WTC11 (cell line): Measurements from ENCODE around the gene UFSP2. TPM values are rescaled to one million over a fixed set of nuclear protein-coding genes. Genes with fewer than 3 reads are reported as not detected.

ENCODE experiments used
- ATAC-seq: fragments of 200-7000 bp; cut with Tn5 transposase; 2 replicates; pipeline ENCODE4 v1.10.0; 2021; ENCODE audit warnings: mild to moderate bottlenecking, moderate library complexity
- CTCF ChIA-PET: fragments of 300-600 bp; sonication (Branson Sonifier 250); formaldehyde crosslinking; loops from one replicate; lab custom pipeline; 2021; ENCODE audit warnings: antibody characterized with exemption; lab: Charles Lee
- POLR2A ChIA-PET: fragments of 350-600 bp; sonication (Branson Sonifier 250); formaldehyde crosslinking; loops from one replicate; lab custom pipeline; 2021; ENCODE audit warnings: antibody characterized with exemption; lab: Charles Lee
- DNase-seq: peaks from one replicate; pipeline ENCODE4 v3.0.0; 2021; ENCODE audit warnings: low spot score
- H3K27ac Mint-ChIP-seq: 2 replicates; pipeline ENCODE4 v1.8.0; 2021; ENCODE audit warnings: mixed read lengths
- H3K27me3 Mint-ChIP-seq: 2 replicates; pipeline ENCODE4 v1.8.0; 2021; ENCODE audit warnings: low read depth, mild to moderate bottlenecking, moderate library complexity, mixed read lengths
- H3K36me3 Mint-ChIP-seq: 2 replicates; pipeline ENCODE4 v1.8.0; 2021; ENCODE audit warnings: mixed read lengths
- H3K4me1 Mint-ChIP-seq: 2 replicates; pipeline ENCODE4 v1.8.0; 2022; ENCODE audit warnings: mixed read lengths
- H3K4me3 Mint-ChIP-seq: 2 replicates; pipeline ENCODE4 v1.8.0; 2021; ENCODE audit warnings: mild to moderate bottlenecking, moderate library complexity, mixed read lengths
- H3K9me3 Mint-ChIP-seq: 2 replicates; pipeline ENCODE4 v1.8.0; 2021; ENCODE audit warnings: mixed read lengths
- AR ChIP-seq: fragments of 250-450 bp; sonication (Bioruptor Pico); IDR thresholded peaks from 2 replicates; pipeline ENCODE4 v1.9.0; 2021; ENCODE audit warnings: mild to moderate bottlenecking
- ARID4B ChIP-seq: sonication (generic); formaldehyde crosslinking; IDR thresholded peaks from 2 replicates; pipeline ENCODE4 v1.8.0; 2023; ENCODE audit warnings: missing genetic modification reagents, mild to moderate bottlenecking, borderline replicate concordance
- ATF1 ChIP-seq: sonication (generic); formaldehyde crosslinking; IDR thresholded peaks from 2 replicates; pipeline ENCODE4 v1.8.1; 2023; ENCODE audit warnings: mild to moderate bottlenecking, moderate library complexity, missing genetic modification reagents
- CREB1 ChIP-seq: sonication (generic); formaldehyde crosslinking; IDR thresholded peaks from 2 replicates; pipeline ENCODE4 v1.8.0; 2023; ENCODE audit warnings: mild to moderate bottlenecking, missing genetic modification reagents
- JUN ChIP-seq: sonication (generic); formaldehyde crosslinking; IDR thresholded peaks from 2 replicates; pipeline ENCODE4 v1.8.0; 2023; ENCODE audit warnings: mild to moderate bottlenecking, missing genetic modification reagents
- MAX ChIP-seq: sonication (generic); formaldehyde crosslinking; IDR thresholded peaks from 2 replicates; pipeline ENCODE4 v1.8.0; 2022; ENCODE audit warnings: mild to moderate bottlenecking, missing genetic modification reagents
- NFE2L1 ChIP-seq: sonication (generic); formaldehyde crosslinking; IDR thresholded peaks from 2 replicates; pipeline ENCODE4 v1.8.1; 2023; ENCODE audit warnings: missing genetic modification reagents
- PREB ChIP-seq: sonication (generic); formaldehyde crosslinking; IDR thresholded peaks from 2 replicates; pipeline ENCODE4 v1.8.1; 2022; ENCODE audit warnings: mild to moderate bottlenecking, missing genetic modification reagents, moderate library complexity, borderline replicate concordance
- SMAD3 ChIP-seq: sonication (generic); formaldehyde crosslinking; IDR thresholded peaks from 2 replicates; pipeline ENCODE4 v1.8.0; 2022; ENCODE audit warnings: missing genetic modification reagents, mild to moderate bottlenecking, borderline replicate concordance
- ZNF121 ChIP-seq: sonication (generic); formaldehyde crosslinking; IDR thresholded peaks from 2 replicates; pipeline ENCODE4 v1.8.0; 2023; ENCODE audit warnings: missing genetic modification reagents
- ZNF263 ChIP-seq: sonication (generic); formaldehyde crosslinking; IDR thresholded peaks from 2 replicates; pipeline ENCODE4 v1.8.1; 2022; ENCODE audit warnings: low read depth, mild to moderate bottlenecking, moderate library complexity, missing genetic modification reagents
- ZNF317 ChIP-seq: sonication (generic); formaldehyde crosslinking; IDR thresholded peaks from 2 replicates; pipeline ENCODE4 v1.8.1; 2023; ENCODE audit warnings: low read depth, mild to moderate bottlenecking, moderate library complexity, missing genetic modification reagents, borderline replicate concordance
- total RNA-seq: library from RNA; stranded (reverse); gene quantifications from 3 replicates; pipeline ENCODE4 v1.2.3, GENCODE V29; 2021
- TF ChIP-seq, protein P1 (sequence below): sonication (generic); formaldehyde crosslinking; IDR thresholded peaks from 2 replicates; pipeline ENCODE4 v1.8.0; 2022; ENCODE audit warnings: mild to moderate bottlenecking, missing genetic modification reagents
- TF ChIP-seq, protein P2 (sequence below): sonication (generic); formaldehyde crosslinking; IDR thresholded peaks from 2 replicates; pipeline ENCODE4 v1.8.1; 2023; ENCODE audit warnings: mild to moderate bottlenecking, moderate library complexity, missing genetic modification reagents
- TF ChIP-seq, protein P3 (sequence below): sonication (generic); formaldehyde crosslinking; IDR thresholded peaks from 2 replicates; pipeline ENCODE4 v1.8.1; 2022; ENCODE audit warnings: mild to moderate bottlenecking, moderate library complexity, missing genetic modification reagents

UFSP2 gene
- total RNA-seq, 1 experiment from 2014 or later, result 30.8 TPM

GRCh38 chr4:185416955-185417354, 8.8 kb downstream of the UFSP2 start (continued):
- TF ChIP-seq ARID4B (CRISPR knock-in tag), result no peak
- TF ChIP-seq ZNF317 (CRISPR knock-in tag), result no peak
- TF ChIP-seq CREB1, result no peak
- TF ChIP-seq SMAD3, result no peak
- TF ChIP-seq, protein P1, sequence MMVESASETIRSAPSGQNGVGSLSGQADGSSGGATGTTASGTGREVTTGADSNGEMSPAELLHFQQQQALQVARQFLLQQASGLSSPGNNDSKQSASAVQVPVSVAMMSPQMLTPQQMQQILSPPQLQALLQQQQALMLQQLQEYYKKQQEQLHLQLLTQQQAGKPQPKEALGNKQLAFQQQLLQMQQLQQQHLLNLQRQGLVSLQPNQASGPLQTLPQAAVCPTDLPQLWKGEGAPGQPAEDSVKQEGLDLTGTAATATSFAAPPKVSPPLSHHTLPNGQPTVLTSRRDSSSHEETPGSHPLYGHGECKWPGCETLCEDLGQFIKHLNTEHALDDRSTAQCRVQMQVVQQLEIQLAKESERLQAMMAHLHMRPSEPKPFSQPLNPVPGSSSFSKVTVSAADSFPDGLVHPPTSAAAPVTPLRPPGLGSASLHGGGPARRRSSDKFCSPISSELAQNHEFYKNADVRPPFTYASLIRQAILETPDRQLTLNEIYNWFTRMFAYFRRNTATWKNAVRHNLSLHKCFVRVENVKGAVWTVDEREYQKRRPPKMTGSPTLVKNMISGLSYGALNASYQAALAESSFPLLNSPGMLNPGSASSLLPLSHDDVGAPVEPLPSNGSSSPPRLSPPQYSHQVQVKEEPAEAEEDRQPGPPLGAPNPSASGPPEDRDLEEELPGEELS (CRISPR knock-in tag), result no peak

DNA sequence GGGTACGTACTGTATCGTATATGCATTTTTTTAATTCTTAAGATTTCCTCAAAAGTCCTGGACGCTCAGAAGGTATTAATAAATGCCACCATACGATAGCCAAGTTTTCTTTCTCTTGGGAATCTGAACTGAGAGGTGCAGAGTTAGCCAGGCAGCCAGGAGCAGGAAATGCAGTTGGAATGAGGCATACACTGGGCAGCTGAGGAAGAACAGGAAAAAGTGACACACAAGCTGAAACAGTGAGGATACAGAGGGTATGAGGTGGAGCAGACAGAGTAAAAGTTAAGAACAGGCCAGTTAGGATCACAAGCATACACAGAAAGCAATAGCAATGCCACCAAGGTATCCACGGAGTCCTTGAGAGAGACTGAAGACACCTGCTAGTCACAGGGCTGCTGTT, 13.4 kb downstream of the UFSP2 start:
- Mint-ChIP-seq H3K9me3 (peaks cover 7% of the 10 kb centered on the region), H3K4me3 (no peak overlapping the region), H3K4me1 (no peaks in the 10 kb centered on the region), H3K27ac (no peak overlapping the region), H3K27me3 (no peaks in the 10 kb centered on the region; the same call in 1 of the 2 replicates), H3K36me3 (peaks cover 22% of the 10 kb centered on the region)
- TF ChIP-seq PREB (CRISPR knock-in tag), result no peak
- DNase-seq (no peak), ATAC-seq (no peak)
- ChIA-PET CTCF (no interaction called here), POLR2A (no interaction called here)

- no peaks in the 10 kb centered on the region for H3K4me1 Mint-ChIP-seq
- POLR2A ChIA-PET, result no interaction called here
- no peak for DNase-seq
- TF ChIP-seq, protein P2, sequence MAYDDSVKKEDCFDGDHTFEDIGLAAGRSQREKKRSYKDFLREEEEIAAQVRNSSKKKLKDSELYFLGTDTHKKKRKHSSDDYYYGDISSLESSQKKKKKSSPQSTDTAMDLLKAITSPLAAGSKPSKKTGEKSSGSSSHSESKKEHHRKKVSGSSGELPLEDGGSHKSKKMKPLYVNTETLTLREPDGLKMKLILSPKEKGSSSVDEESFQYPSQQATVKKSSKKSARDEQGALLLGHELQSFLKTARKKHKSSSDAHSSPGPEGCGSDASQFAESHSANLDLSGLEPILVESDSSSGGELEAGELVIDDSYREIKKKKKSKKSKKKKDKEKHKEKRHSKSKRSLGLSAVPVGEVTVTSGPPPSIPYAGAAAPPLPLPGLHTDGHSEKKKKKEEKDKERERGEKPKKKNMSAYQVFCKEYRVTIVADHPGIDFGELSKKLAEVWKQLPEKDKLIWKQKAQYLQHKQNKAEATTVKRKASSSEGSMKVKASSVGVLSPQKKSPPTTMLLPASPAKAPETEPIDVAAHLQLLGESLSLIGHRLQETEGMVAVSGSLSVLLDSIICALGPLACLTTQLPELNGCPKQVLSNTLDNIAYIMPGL (CRISPR knock-in tag), result no peak
- TF ChIP-seq ZNF263 (no peak), AR (CRISPR knock-in tag) (no peak), ATF1 (no peak), ZNF121 (CRISPR knock-in tag) (no peak), NFE2L1 (CRISPR knock-in tag) (no peak), JUN (no peak), MAX (CRISPR knock-in tag) (no peak)
- TF ChIP-seq, protein P3, sequence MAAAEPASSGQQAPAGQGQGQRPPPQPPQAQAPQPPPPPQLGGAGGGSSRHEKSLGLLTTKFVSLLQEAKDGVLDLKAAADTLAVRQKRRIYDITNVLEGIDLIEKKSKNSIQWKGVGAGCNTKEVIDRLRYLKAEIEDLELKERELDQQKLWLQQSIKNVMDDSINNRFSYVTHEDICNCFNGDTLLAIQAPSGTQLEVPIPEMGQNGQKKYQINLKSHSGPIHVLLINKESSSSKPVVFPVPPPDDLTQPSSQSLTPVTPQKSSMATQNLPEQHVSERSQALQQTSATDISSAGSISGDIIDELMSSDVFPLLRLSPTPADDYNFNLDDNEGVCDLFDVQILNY (CRISPR knock-in tag), result no peak
- TF ChIP-seq, all 79 proteins: peak for 0
- peaks cover 7% of the 10 kb centered on the region for H3K9me3 Mint-ChIP-seq
- H3K36me3 Mint-ChIP-seq, result peaks cover 18% of the 10 kb centered on the region
- no peaks in the 10 kb centered on the region; the same call in 1 of the 2 replicates for H3K27me3 Mint-ChIP-seq
- CTCF ChIA-PET, result no interaction called here
- ATAC-seq, result no peak
- no peak overlapping the region for H3K27ac Mint-ChIP-seq
- H3K4me3 Mint-ChIP-seq, result no peak overlapping the region
Measured at GRCh38 chr4:185411849-185412248, 13.9 kb downstream of the UFSP2 start.
